GM18502 (cell line): ENCODE results near the gene TRAF3IP1.
"Not testable (repeated sequence)": the region's sequence is repeated elsewhere in the genome, so short reads cannot be mapped to it uniquely, and the experiment has no call there.

Experiments used
- ATAC-seq: cut with Tn5 transposase; IDR thresholded peaks from one replicate; pipeline ENCODE4 v1.9.1; 2021; ENCODE audit warnings: mild to moderate bottlenecking; ENCODE audit not compliant: unreplicated experiment, poor library complexity

TRAF3IP1 gene

DNA sequence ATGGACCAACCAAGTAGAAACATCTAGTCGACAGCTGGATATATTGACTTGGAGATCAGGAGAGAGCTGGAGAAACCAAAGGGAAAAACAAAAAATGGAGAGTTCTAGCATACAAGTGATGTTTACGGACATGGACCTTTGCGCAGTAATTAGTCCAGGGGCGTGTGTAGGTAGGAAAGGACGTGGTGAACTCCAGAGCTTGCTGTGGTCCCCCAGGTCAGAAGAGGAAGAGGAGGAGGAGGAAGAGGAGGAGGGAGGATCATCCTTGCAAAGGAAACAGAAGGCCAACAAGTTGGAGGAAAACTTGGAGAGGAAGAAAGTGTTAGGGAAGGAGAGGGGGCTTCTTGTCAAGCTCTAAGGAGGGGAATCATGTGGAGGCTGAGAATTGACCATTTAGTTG lies 17.5 kb downstream of the TRAF3IP1 start:
- no peak for ATAC-seq

DNA sequence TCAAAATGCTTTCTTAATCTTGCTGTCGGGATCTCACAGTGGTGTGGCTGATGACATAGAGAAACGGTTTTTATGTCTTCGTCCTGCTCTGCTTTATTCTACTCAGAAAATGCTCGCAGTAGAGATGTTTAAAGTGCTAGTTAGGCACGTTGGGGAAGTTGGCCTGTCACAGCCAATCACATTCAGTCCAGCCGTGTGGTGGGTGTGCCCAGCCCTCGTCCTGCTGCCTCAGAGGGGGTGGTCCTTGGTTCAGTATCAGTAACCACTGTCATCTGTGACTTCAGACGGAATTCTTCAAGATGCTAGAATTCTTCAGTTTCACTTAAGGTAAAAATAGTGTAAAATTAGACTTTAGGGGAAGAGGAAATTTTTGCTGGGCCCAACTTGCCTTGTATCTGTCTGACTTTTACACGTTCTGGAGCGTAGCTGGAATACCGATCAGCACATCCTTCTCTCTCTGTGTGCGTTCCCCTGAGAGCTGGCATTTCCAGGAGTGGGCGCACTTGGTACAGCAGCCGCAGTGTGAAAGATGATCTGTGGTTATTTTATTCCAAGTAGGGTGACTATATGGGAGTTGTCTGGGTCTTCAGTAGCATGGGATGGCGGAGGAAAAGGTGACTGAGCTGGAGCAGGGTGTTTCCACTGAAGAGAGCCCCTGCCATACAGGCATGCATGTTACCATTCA lies 18.5 kb downstream of the TRAF3IP1 start:
- no peak for ATAC-seq

DNA sequence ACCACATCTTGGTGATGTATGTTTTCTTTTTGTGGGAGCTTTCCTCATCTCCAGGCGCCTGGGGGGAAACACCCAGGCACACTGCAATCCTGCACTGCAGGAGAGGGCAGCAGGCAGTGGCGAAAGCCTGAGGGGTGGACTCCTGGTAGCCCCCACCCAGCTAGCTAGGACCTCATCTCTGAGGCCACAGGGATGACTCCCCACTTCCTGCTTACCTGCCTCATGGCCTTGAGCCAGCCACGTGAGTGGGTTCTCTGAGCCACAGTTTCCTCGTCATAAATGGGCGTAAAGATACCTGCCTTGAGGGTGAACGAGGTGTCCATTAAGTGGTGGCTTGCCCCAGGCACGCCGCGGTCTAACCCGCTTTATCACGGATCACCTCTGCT lies 19.1 kb downstream of the TRAF3IP1 start:
- no peak for ATAC-seq

DNA sequence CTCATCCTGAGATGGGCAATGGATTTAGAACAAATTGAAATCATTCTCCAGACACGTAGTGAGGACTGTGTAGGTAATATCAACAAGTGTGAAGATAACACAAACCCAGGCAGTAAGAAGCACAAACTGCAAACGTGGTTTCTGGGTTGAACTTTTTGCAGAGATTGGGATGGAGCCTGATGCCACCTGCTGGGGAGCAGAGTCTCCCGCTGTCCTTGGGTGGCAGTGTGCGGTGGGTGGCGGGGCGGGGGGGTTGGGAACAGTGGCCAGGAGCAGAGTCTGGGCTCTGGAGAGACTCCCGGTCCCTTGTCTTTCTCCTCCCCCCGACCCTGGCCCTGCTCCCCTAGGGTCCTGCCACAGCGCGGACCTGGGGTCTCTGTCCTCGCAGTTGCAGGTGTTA lies 19.5 kb downstream of the TRAF3IP1 start:
- ATAC-seq: no peak

DNA sequence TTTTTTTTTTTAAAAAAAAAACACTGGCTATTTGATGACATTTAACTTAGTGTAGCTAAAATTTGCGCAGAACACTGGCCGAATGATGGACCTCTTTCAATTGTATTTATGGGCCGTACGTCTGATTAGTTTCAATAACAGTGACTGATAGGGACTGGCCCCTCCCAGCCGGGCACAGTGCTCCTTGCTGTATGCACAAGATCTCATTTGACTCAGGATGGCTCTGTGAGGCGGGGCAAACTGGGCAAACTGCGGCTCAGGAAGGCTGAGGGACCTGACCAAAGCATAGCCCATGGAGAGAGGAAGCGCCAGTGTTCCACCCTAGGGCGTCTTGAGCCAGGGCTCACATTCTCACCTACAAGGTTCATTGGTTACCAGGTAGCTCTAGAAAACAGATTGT lies 21.2 kb downstream of the TRAF3IP1 start:
- no peak for ATAC-seq

DNA sequence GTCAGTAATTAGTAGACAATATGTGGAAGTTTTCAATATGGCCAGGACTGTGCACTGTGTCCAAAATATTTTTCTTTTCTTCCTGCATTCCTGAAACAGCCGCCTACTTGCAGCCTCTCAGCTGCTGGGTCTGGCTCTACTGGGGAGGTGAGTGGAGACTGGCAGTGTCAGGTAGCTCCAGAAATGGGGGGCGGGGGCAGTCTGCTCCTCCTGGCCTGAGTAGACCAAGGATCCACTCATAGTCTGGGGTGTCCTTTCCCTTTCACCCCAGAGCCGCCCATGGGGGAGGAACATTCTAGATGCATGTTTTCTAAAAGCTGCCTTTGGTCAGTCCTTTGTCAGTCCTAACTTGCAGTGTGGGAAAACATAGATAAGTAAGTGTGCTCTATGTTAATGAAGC lies 23.7 kb downstream of the TRAF3IP1 start:
- no peak for ATAC-seq

DNA sequence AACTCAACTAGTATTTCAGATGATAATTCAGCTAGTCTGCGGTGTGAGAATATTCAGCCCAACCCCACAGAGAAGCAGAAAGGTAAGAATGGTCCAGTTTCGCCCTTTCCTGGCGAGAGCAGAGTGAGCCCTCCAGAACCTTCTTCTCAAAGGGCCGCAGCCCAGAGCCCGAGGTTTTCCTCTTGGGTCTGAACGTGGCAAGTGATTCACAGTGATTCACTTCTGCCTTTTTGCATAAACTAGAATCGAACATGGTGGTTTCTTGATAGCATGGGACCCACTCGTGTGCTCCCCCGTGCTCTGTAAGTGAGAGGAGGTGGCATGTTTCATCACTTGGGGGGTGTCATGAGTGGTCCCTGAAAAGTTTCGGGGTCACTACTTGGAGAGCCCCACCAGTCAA lies 24.2 kb downstream of the TRAF3IP1 start:
- no peak for ATAC-seq

DNA sequence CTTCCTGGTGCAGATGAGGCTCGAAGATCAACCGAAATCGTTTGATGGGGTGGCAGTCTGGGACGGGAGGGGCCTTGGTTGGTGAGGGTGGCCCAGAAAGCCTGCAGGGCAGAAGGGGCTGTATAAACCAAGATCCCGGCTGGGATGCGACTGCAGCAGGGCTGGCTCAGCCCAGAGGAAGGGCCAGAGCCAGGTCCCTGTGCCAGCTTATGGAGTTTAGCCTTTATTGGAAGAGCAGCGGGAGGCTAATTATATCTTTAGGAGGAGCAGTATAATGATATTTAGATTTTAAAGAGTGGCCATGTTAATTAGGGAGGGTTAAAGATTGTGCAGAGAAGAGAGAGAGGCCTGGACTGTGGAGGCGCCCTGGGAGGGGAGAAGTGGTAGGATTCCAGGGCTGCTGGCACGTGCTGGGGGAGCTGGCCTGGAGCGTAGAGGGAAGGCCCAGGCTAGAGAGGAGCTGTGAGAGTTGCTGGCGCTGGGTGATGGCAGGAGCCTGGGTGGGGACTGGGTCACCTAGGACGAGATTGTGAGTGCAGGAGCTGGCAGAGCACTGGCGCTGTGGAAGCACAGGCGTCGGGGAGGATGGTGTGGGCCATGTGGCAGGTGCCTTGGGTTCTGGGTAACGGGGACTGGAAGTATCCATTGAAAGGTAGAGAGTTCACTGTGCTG lies 25.1 kb downstream of the TRAF3IP1 start:
- ATAC-seq: no peak

DNA sequence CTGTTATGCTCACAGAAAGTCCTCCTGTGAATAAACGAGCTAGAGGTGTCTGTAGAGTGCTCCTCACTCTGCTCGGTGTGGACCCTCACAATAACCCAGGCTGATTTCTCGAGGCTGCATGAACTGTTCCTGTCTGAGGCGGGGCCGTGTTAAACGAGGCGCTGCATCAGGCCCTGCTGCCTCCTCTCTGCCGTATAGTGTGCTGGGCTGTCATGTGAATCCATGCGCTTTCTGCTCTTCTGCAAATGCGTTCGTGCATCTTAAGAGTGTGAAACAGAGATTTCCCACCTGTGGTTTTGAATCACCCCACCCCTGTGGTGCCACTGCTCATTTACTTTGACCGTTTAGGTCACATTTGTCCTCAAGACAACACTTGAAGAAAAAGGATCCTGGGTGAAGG lies 26.2 kb downstream of the TRAF3IP1 start:
- ATAC-seq: no peak

DNA sequence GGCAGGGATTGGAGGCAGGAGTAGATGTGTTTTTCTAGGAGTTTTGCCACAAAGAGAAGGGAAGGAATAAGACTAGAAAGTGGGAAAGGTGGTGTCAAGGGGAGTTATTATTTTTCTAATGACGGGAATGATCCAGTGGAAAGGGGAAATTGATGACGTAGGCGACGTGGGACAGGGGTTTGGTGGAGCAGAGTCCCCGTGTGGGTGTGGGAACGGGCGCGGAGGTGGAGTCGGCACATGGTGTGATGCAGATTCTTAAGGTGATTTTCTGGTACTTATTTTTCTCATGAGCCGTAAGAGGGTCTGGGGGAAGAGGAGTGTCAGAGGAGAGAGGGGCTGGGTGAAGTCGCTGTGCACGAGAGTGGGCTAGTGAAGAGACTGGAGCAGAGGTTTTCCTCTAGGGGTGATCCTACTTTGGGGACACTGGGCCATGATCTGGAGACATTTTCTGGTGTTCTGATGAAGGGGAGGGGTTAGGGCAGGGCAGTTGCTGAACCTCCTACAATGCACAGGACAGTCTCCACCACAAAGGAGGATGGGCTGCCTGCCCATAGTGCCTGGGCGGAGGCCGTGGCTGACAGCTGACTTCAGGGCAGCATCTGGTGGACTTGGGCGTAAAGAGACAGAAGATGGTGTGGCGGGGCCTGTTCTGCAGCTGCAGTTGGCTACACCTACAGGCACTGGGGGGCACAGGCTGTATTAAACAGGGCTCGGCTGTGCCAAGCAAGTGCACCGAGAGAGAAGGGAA lies 30.0 kb downstream of the TRAF3IP1 start:
- ATAC-seq: no peak

DNA sequence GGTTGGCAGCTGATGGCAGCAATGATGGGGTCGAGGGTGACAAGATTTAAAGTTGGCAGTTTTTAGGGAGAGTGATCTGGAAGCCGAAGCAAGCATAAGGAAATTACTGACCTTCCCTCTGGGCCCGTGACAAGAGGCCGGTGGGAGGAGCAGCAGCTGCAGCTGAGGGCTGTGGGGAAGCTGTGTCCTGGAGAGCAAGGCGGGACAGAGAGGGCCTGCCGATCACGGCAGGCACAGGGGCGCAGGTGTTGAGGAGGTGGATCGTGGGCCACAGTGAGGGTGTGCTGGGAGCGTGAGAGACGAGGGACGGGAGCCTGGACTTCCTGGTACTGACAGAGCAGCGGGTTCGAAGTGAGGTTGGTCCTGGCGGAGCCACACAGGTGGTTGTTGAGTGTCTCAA lies 31.0 kb downstream of the TRAF3IP1 start:
- no peak for ATAC-seq

DNA sequence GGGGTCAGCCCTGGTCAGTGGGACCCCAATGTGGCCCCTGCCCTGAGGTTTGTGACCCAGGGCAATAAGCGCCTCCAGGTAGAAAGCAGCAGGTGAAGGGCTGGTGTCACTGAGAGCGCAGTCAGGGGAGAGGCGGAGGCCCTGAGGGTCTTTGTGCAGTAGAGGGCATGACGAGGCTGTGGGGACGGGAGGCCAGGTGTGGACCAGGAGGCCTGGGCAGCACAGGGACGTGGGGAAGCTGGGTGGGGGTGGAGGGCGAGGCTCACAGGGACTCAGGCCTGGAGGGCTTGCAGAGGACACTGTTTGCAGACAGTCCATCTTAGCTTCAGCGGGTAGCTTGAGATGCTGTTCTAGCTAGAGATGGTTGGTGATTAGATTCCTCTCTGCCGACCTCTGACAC lies 32.0 kb downstream of the TRAF3IP1 start:
- ATAC-seq: no peak

DNA sequence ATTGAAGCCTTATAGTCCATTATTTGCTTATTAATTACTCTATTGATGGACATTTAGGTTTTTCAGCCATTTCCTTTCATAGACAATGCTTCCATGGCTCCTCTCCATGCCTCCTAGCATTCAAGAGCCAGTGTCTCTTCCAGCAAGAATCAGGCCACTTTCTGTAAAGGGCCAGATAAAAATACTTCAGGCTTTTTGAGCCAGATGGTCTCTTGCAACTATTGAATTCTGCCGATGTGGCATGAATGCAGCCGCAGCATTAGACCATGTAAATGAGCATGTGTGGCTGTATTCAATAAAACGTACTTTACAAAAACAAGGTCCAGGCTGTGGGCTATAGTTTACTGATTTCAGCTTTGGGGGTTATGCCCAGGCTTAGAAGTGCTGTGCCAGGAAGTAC lies 38.5 kb downstream of the TRAF3IP1 start:
- ATAC-seq: no peak

DNA sequence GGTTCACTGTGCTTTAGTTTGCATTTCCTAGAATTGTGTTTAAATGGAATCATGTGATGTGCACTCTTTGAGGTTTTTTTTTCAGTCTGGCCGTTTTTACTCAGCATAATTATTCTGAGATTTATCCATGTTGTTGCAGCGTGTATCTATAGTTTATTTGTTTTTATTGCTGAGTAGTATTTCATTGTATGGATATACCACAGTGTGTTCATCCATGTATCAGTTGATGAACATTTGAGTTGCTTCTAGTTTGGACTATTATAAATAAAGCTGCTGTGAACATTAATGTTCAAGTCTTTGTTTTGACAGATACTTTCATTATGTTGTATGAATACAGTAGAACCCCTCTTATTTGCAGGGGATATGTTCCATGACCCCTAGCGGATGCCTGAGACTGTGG lies 39.1 kb downstream of the TRAF3IP1 start:
- ATAC-seq: no peak

DNA sequence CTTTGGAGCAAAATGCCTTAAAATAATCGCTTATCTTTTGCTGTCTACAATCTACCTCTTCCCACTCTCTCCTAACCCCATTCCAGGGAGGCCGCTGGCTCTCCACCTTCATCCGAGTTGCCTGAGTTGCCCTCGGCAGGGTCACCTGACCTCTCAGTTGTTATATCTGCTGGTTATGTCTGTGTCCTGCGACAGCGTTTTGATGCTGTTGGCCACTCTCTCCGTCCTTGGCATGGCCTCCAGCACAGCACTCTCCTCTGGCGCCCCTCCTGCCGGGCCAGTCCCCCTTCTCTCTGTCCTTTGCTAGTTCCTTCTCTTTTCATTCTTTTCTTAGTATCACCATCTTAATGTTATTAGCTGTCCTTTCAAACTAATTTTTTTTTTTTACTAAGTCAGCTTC lies 41.6 kb downstream of the TRAF3IP1 start:
- no peak for ATAC-seq

DNA sequence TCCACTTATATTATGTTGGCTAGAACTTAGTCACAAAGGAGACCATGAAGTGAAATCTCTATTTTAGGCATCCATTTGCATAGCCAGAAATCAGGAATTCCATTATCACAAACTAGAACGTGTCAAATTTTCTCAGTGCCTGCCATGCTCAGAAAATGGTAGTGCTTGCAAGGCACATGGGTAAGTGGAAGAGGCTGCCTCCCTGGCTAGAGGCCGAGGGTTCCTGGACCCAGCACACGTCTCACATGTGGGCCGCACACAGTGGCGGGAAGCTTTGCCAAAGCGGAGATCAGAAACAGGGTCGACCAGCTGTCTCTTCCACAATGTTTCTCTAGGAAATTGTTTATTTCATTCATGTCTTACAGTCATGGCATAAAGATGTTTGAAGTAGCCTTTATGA lies 42.3 kb downstream of the TRAF3IP1 start:
- ATAC-seq: no peak

DNA sequence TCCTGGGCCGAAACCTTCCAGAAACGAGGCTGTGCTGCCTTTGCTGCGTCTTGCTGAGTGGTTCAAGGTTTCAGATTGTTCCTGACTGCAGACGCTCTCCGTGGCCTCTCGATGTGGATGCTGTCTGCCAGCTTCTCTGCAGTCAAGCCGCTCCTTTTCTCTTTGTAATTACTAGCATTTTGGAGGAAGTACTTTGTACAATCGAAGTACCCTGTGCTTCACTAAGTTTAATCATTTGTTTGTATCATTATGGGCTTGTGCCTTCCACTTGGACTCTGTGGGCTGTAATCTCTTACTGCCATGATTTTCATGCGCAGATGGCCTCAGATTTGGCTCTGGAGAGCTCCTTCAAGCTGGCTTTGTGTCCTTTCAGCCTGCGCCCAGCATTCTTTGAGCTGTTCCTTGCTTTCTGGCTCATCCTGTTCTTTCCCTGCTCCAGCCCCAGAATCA lies 49.3 kb downstream of the TRAF3IP1 start:
- ATAC-seq: no peak

DNA sequence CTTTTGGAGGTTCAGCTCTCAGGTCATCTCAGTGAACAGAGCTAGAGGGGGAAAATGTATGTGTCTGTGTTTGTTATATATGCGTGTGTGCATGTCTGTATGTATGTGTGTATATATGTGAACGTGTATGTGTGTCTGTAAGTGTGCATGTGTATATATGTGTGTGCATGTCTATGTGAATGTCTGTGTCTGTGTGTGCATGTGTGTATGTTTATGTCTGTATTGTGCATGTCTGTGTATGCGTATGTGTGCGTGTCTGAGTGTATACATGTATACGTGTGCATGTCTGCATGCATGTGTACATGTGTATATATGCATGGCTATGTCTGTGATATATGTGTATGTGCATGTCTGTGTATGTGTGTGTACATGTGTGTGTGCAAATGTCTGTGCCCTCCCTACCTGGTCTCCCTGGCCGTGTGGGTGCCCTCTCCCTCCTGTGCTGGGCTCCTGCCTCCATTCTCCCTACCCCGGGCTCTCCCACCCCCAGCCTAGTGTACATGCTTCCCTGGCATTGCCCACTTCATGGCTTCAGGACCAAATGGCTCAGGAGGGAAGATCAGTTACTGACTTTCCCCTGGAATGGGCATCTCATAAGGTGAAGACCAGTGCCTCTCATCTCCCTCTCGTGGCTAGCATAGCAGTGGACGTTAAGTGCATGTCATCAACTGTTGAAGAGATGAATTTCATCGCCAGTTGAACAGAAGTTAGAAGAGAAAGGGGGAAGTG lies 49.9 kb downstream of the TRAF3IP1 start:
- ATAC-seq: no peak

DNA sequence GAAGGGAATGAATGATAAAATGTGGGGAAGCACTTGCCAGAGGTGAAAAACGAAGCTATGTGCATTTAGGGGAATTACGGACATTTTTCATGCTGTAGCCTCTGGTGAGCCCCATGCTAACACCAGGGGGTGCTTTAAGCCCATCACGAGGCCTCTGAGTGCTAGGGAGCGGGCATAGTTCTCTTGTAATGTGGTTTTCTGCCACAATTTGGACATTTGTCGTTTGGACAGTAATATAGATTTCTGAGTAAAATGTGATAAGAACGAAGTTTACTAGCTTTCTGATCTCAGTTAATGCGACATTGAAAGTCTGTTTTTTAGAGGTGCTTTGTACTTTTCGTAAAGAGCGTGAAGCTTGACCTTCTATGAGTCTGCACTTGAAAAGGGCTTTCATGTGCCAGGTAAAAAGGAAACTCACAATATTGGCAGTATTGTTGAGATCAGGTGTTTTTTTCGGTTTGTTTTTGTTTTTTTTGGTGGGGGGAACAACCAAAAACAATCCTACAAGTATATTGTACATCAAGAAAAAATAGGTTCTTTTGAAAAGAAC lies 50.6 kb downstream of the TRAF3IP1 start:
- no peak for ATAC-seq

DNA sequence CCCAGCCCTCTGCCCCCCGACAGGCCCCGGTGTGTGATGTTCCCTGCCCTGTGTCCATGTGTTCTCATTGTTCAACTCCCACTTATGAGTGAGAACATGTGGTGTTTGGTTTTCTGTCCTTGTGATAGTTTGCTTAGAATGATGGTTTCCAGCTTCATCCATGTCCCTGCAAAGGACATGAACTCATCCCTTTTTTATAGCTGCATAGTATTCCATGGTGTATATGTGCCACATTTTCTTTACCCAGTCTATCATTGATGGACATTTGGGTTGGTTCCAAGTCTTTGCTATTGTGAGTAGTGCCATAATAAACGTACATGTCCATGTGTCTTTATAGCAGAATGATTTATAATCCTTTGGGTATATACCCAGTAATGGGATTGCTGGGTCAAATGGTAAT lies 52.0 kb downstream of the TRAF3IP1 start:
- not testable (repeated sequence) for ATAC-seq
